Neutrophil (primary cell): ENCODE results near the gene LRRC8B.

Experiments
- H3K27ac ChIP-seq: fragments of 200-600 bp; sonication (generic); 2 replicates; pipeline ENCODE4 v1.5.1; 2016; ENCODE audit warnings: mild to moderate bottlenecking, moderate library complexity
- H3K27me3 ChIP-seq: fragments of 200-600 bp; sonication (generic); 2 replicates; pipeline ENCODE4 v1.6.0; 2016; ENCODE audit warnings: mild to moderate bottlenecking
- H3K36me3 ChIP-seq: fragments of 200-600 bp; sonication (generic); 2 replicates; pipeline ENCODE4 v1.5.1; 2017
- H3K4me1 ChIP-seq, 2 experiments: fragments of 200-600 bp in 1 of 2; sonication (generic) in 1 of 2; 1 replicate in 1 of 2; 2 replicates in 1 of 2; pipeline versions ENCODE4 v1.5.1 to v1.6.1; 2013 to 2016; ENCODE audit warnings: low read depth in 1 of 2, low read length in 1 of 2, mild to moderate bottlenecking in 1 of 2, moderate library complexity in 1 of 2; ENCODE audit not compliant: control insufficient read depth in 1 of 2, insufficient read depth in 1 of 2
- H3K4me3 ChIP-seq, 2 experiments: fragments of 200-600 bp in 1 of 2; sonication (generic) in 1 of 2; 1 replicate in 1 of 2; 2 replicates in 1 of 2; pipeline ENCODE4 v1.5.1; 2013 to 2016; ENCODE audit warnings: low read depth in 1 of 2, low read length in 1 of 2, mild to moderate bottlenecking in 1 of 2, moderate library complexity in 1 of 2
- H3K9me3 ChIP-seq: fragments of 200-600 bp; sonication (generic); 2 replicates; pipeline ENCODE4 v1.5.1; 2016
- TF ChIP-seq, protein P1 (sequence below): fragments of 200-600 bp; sonication (generic); IDR thresholded peaks from 2 replicates; pipeline ENCODE4 v1.5.1; 2016; ENCODE audit warnings: antibody characterized with exemption

Gene LRRC8B

DNA sequence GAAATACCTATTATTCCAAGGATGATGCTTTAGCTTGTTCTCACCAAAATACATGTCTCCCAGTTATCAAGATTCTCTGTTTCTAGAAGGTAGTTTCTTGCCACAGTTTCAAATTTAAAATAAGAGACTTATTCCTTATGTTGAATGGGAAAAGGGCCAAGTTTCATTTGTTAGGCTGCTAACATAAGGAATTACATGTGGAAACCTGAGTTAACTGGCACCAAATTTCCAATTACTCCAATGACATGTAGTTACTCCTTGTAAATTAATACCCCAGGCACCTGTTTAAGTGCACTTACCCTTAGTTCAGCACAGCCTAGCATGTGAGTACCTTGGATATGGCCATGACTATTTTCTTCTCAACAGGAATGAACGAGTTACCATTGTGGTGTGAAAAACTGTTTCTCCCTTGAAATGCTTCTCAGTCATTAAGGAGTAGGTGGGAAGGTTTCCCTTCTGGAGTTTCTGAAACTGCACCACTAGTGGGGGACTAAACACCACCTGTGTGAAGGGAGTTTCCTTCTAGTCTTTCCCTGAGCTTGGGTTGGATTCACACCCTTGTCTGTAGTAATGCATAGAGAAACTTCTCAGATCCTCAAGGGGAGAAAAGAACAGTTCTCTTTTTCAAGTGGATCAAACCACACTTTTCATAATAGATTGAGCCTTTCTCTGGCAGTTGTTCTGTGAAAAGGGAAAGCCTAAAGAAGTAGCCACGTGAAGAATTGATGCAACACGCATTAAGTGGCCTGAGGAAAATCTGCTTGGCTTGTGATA, 76.0 kb downstream of the LRRC8B start:
- no peak overlapping the region for H3K4me3 ChIP-seq
- no peaks in the 10 kb centered on the region for H3K9me3 ChIP-seq
- no peaks in the 10 kb centered on the region for H3K36me3 ChIP-seq
- TF ChIP-seq, protein P1, sequence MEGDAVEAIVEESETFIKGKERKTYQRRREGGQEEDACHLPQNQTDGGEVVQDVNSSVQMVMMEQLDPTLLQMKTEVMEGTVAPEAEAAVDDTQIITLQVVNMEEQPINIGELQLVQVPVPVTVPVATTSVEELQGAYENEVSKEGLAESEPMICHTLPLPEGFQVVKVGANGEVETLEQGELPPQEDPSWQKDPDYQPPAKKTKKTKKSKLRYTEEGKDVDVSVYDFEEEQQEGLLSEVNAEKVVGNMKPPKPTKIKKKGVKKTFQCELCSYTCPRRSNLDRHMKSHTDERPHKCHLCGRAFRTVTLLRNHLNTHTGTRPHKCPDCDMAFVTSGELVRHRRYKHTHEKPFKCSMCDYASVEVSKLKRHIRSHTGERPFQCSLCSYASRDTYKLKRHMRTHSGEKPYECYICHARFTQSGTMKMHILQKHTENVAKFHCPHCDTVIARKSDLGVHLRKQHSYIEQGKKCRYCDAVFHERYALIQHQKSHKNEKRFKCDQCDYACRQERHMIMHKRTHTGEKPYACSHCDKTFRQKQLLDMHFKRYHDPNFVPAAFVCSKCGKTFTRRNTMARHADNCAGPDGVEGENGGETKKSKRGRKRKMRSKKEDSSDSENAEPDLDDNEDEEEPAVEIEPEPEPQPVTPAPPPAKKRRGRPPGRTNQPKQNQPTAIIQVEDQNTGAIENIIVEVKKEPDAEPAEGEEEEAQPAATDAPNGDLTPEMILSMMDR: no peak
- no peaks in the 10 kb centered on the region for H3K4me1 ChIP-seq
- no peaks in the 10 kb centered on the region for H3K27me3 ChIP-seq
- H3K27ac ChIP-seq: no peak overlapping the region

DNA sequence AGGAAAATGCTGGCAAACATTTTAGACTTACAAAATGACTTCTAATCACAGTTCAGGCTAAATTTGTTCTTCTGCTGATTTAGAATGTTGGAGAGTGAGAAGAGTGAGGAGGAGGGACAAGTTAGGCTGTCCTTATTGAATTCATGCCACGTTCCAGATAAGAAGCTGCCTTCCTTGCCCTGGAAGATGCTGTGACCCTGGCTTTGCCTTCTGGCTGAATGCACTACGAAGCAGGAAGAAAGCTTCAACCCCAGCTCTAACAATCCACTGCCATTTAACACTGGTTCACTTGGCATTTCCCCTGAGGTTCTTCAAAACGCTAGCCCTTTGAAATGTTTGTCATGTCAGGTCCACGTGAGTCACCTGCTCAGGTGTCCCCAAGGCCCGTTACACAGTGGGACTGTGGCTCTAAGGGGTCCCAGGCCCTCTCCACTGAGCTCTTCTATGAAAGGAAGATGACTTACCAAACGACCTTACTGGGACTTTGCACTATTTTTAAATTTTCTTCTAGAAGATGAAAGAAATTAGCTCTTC, 78.3 kb downstream of the LRRC8B start:
- TF ChIP-seq, protein P1: no peak
- Histone ChIP-seq H3K4me3 (no peak overlapping the region), H3K36me3 (no peaks in the 10 kb centered on the region), H3K9me3 (no peaks in the 10 kb centered on the region), H3K4me1 (no peaks in the 10 kb centered on the region), H3K27ac (no peak overlapping the region), H3K27me3 (no peaks in the 10 kb centered on the region)

DNA sequence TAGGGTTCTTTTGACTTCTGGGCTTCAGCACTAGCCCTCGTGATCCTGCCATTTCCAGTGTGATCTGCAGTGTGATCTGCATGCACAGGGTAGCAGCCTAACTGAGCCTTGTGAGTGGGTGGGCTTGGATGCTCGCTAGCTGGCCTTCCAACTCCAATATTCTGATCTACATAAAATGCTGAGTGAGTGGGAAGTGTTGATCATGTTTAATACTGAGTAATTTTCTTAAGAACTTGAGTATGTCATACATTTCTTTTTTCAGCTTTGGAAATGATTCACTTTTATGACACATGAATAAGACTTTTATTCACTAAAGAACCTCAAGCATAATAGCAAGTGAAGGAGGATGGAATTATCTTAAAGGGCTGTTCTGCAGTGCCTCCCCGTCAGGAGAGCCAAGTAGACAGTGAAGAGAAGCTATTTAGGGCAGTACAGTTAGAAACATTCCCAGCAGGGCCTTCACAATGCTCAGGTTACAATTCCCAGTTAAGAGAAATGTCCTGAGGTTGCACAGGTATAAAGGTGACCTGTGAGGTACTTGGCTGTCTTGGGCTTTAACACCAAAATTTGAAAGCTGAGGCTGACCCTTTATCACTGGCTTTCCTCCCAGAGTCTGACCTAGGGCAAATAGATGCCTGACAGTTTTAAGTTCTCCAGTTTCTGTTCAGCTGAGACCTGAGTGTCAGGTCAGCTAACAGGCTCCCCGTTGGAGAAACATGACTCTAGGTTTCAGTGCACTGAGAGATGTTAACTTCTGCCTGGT, 79.2 kb downstream of the LRRC8B start:
- H3K4me3 ChIP-seq: no peak overlapping the region
- H3K9me3 ChIP-seq: no peaks in the 10 kb centered on the region
- TF ChIP-seq, protein P1: no peak
- H3K4me1 ChIP-seq: no peaks in the 10 kb centered on the region
- no peaks in the 10 kb centered on the region for H3K27me3 ChIP-seq
- H3K27ac ChIP-seq: no peak overlapping the region
- no peaks in the 10 kb centered on the region for H3K36me3 ChIP-seq

DNA sequence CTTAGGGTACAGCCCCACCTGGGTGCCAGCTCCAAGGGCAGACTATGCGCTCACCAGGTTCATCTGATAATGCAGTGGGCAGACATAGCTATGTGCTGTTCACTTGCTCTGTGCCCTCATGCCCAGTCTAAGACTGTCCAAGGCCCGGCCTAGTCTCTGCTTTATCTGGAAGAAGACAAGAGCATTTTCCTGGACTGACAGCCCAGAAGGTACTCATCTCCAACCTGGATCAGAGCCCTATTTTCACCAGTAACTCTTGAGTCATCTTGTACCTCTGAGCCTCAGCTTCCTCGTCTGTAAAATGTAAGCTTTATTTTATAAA, 79.7 kb downstream of the LRRC8B start:
- Histone ChIP-seq H3K36me3 (no peaks in the 10 kb centered on the region), H3K4me1 (no peaks in the 10 kb centered on the region), H3K27ac (no peak overlapping the region), H3K9me3 (no peaks in the 10 kb centered on the region), H3K4me3 (no peak overlapping the region), H3K27me3 (no peaks in the 10 kb centered on the region)
- TF ChIP-seq, protein P1: no peak

DNA sequence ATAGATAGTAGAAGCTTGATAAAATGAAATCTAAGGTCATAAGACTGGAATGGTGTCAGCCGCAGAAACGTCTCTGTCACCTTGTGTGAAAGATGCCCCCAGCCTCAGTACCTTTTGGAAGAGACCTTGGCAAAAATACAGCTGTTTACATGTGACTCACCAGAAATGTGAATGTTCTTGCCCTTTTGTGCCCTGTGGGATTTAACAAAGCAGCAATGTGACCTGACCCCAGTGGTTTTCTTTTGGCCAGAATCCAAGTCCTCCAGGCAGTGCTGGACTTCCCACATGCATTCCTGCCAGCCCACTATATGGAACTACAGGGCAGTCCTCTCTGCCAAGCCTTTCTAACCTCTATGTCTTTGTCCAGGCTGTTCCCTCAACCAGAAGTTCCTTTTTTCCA, 81.1 kb downstream of the LRRC8B start:
- TF ChIP-seq, protein P1: no peak
- no peak overlapping the region for H3K4me3 ChIP-seq

More for the DNA sequence above, 81.1 kb downstream of the LRRC8B start:
- Histone ChIP-seq H3K36me3 (no peaks in the 10 kb centered on the region), H3K9me3 (no peaks in the 10 kb centered on the region), H3K27me3 (no peaks in the 10 kb centered on the region), H3K4me1 (no peaks in the 10 kb centered on the region), H3K27ac (no peak overlapping the region)
